Skin epidermis (tissue), 12 donors: Measurements from ENCODE around the gene FAM163A.

Source experiments
- H3K27ac ChIP-seq, 21 experiments: fragments of 200-600 bp; sonication (generic) in 11 of 21; one replicate each; pipeline ENCODE4 v1.5.0; 2020; ENCODE audit warnings: mild to moderate bottlenecking in 3 of 21, inconsistent platforms in 2 of 21, moderate library complexity in 2 of 21
- H3K4me3 ChIP-seq, 7 experiments: fragments of 200-600 bp; sonication (generic) in 2 of 7; one replicate each; pipeline ENCODE4 v1.5.0; 2020; ENCODE audit warnings: inconsistent platforms in 2 of 7, mild to moderate bottlenecking in 2 of 7, moderate library complexity in 1 of 7

The FAM163A gene

DNA sequence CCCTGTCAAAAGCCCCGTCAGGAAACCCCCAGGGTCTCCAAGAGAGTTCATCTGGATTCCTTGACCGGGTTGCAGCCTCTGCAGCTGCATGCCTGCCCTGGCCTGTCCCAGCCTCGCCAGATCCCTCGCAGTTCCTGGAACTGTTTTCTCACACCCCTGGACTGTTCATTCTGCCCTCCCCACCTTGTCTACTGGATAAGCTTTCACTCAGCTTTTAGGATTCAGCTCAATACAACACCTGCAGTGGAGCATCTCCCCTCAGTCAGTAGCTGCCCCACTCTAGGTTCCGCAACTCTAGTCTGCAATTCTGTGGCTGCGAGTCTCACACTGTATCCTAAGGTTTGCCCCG, 67.2 kb downstream of the FAM163A start:
- no peak overlapping the region for H3K4me3 ChIP-seq
- no peak overlapping the region for H3K27ac ChIP-seq

DNA sequence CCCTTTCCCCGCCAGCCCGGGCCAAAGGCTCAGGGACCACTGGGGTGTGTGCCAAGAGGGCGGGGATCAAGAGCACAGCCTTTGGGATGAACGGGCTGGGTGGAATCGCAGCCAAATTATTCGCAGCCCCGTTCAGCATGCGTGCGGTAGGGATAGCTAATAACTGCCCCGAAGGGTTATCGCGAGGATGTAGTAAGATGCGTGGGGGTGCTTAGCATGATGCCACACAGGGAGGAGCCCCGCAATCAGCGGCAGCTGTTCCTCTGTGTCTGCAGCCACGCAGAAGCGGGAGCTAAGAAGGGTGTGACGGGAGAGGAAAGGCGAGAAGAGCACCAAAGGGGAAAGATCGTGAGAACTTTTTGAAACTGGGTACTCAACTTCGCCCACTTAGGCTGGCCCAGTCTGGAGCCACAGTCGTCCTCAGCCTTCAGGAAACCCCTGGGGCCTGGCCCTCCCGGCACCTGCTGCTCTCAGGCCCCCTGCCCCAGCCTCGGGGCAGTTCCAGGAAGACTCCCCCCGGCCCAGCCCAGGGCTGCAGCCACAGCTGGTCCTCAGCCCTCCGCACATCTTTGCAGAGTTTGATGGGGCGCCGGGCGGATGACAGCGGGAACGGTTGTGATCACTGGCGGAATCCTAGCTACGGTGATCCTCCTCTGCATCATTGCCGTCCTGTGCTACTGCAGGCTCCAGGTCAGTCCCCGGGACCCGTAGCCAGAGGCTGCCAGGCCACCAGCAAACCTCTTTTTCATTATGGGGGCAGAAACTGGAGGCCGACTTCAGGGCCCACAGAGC, 69.6 kb downstream of the FAM163A start:
- Histone ChIP-seq H3K27ac (no peak overlapping the region), H3K4me3 (no peak overlapping the region)

DNA sequence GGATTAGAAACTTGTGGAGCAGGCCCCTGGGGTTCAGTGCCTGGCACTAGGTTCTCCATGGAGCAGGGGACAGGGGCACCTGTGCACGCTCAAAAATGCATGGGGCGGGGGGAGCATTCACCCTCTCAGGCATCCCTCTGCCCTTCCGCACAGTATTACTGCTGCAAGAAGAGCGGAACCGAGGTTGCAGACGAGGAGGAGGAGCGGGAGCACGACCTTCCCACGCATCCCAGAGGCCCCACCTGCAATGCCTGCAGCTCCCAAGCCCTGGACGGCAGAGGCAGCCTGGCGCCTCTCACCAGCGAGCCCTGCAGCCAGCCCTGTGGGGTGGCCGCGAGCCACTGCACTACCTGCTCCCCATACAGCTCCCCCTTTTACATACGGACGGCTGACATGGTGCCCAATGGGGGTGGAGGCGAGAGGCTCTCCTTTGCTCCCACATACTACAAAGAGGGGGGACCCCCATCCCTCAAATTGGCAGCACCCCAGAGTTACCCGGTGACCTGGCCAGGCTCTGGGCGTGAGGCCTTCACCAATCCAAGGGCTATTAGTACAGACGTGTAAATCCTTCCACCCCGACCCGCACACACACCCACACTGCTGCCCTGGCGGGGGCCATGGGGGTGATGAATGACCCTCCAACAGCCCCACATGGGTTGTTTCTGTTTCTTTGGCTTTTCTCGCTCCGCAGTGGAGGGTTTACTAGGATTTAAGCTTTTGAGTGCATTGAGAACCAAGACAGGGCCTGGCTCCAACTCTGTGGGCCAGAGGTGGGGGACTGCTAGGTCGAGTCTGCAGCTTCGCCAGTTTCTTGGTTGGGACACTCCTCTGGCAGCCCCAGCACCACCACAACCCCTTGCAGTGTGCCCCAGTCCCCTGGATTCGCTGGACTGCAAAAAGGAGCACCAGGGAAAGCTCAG, 70.8 kb downstream of the FAM163A start:
- Histone ChIP-seq H3K4me3 (peak overlapping the region in 3 of 7 experiments; percentile 30 to 36 (median 33)), H3K27ac (no peak overlapping the region)

DNA sequence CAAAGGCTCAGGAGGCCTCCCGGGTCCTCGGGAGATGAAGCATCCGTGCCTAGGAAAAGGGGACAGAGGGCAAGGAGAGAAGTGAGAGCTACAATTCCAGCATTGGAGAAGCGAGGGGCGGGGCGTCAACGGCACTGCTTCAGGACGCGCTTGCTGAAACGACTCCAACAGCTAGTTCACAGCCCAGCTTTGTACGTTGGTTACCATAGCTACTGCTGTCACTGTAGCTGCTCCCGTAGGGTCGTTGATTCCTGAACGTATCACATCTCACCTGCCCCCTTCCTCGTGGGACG, 71.4 kb downstream of the FAM163A start:
- Histone ChIP-seq H3K27ac (no peak overlapping the region), H3K4me3 (peak overlapping the region in 6 of 7 experiments; percentile 18 to 37 (median 32))

- H3K27ac ChIP-seq = no peak overlapping the region
- peak overlapping the region in 4 of 7 experiments; percentile 3 to 36 (median 26) for H3K4me3 ChIP-seq
These were observed 72.5 kb downstream of the FAM163A start for GRCh38 chr1:179815641-179816040.

DNA sequence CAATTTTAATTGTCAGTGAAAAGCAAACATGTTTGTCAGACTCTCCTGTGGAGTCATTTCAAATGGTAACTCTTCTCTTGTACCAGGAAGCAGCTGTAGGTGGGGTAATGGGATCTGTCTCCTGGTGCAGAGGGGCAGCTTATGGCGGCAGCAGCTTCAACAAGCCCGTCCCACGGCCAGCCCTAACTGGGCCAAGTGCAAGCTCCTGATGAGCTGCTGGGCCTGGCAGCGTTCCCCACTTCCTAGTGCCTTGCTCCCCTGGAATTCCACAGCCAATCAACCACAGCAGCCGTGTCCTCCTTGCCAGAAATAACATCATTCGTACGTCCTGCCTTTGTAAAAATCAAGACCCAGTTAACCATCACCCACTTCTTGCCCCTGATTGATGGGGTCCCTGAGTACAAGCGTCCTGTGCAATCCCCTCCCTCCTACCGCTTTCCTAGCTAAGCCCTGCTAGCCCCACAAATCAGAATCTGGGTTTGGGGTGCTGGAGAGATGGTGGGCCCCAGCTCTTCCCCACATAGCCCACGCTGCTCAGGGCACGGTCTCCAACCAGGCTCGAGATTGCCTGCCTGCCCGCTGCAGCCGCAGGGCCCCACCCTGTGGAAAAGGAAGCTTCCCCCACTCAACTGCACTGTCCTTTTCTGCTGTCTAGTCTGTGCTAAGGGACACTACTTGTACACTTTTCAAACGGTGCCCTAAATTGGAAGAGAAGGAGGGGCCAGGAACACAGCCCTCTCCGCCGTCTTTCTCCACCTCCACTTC, 73.3 kb downstream of the FAM163A start:
- Histone ChIP-seq H3K4me3 (no peak overlapping the region), H3K27ac (no peak overlapping the region)

- H3K4me3 ChIP-seq = no peak overlapping the region
- H3K27ac ChIP-seq = no peak overlapping the region
These were observed 74.0 kb downstream of the FAM163A start for GRCh38 chr1:179817056-179817455.

DNA sequence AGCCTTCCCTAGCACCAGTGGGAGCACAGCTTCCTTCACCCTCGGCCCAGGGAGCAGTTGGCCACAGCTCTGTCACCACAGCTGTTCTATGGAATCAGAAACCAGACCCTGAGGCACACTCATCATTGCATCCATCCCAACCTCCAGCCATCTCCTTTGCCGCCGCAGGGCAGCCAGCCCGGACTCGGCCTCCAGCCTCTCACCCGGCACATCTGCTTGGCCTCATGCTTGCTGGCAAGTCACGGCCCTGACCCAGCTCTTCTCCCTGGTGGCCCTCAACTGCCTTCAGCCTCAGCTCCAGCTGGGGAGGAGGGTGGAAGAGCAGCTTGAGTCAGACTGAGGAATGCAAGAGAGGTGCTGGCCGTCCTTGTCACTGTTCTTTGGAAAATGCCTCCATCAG, 74.7 kb downstream of the FAM163A start:
- no peak overlapping the region for H3K27ac ChIP-seq

DNA sequence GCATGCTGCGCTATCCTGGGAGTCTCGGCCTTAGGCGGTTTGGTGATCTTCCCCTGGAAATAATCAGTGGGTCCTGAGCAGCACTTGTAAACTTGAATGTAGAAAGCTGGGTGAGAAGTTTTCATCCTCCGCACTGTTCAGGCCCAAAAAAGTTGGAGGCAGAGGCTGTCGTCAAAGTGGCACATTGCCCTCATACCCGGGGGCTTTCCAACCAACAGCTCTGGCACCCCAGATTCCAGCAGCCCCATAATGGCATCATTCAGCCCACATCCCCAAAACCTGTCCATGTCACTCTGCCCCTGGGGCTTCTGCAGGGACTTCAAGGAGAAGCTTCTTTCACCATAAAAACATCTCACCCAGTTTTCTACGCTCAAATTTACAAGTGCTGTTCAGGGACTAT, 75.2 kb downstream of the FAM163A start:
- Histone ChIP-seq H3K27ac (no peak overlapping the region), H3K4me3 (no peak overlapping the region)

More for the DNA sequence above, 74.7 kb downstream of the FAM163A start:
- no peak overlapping the region for H3K4me3 ChIP-seq

- Histone ChIP-seq H3K4me3 (no peak overlapping the region), H3K27ac (no peak overlapping the region)
These were observed 75.7 kb downstream of the FAM163A start for GRCh38 chr1:179818743-179819173.

DNA sequence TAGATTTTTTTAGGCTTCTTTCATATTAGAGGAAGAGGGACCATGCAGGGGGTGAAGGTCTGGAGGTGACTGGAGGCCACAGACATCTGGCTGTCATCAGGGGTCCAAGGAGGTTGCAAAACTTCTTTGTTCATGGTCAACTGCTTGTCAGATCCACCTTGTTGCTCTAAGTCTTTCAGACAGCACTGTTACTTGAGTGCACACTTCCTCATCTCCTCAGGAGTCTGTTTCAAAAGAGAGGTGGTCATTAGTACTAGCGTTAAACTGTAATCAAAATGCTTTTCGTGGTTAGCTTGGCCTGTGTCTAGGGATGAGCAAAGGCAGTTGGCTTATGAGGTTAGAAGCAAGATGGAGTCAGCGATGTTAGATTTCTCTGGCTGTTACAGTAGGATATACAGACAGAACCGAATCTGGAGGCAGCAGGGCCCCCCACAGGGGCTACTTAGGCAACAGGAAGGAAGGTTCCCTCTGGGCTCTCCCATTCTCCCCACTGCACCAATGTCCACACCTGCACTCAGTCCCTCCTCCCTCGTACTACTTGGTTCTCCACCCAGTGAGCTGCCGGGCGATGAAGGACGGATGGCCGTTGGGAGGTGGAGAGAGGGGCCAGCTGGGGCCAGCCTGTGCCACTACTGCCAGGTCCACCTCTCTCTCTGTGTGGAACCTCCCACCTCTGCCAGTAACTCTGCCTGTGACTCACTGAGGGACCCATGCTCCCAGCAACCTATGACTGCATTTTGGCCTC, 77.3 kb downstream of the FAM163A start:
- H3K4me3 ChIP-seq = no peak overlapping the region
- no peak overlapping the region for H3K27ac ChIP-seq

DNA sequence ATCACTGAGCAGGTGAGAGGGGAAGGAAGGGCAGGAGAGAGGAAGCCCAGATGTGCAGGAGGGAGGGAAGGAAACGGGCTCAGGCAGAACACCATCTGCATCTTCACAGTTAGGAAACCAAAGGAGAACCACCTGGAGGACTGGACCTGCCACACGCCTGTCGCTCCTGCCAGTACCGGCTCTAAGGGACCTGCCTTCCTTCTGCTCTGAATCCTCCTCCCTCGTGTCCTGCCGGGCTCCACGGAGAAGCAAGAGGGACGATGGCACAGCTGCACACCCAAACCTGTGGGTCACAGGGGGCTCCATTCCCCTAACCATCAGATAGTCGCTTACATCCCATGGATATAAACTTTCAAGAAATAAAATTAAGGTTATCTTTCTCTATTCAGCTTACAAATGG, 78.4 kb downstream of the FAM163A start:
- H3K4me3 ChIP-seq = no peak overlapping the region
- no peak overlapping the region for H3K27ac ChIP-seq

- no peak overlapping the region for H3K4me3 ChIP-seq
- no peak overlapping the region for H3K27ac ChIP-seq
These were observed 79.0 kb downstream of the FAM163A start for GRCh38 chr1:179822065-179822464.

GRCh38 chr1:179823693-179824092, 80.6 kb downstream of the FAM163A start:
- H3K27ac ChIP-seq = no peak overlapping the region
- H3K4me3 ChIP-seq = no peak overlapping the region

GRCh38 chr1:179824265-179824664, 81.2 kb downstream of the FAM163A start:
- H3K27ac ChIP-seq = no peak overlapping the region
- H3K4me3 ChIP-seq = no peak overlapping the region

DNA sequence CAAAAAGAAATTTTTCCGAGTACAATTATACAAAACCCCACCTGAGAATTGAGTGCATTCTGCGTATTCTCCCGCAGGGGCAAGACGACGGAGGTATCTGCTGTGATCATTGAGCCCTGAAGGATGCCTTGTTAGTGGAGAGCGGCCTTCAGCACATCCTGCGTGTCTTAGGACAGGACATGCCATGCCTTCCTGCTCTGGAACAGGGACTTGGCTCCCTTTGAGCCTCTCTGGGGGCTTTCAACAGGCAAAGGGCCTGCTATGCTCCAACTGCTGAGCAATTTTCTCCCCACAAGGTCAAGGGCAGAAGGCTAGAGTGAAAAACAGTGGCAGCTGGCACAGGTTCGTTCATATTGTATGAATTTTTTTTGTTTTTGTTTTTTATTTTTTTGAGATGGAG, 82.1 kb downstream of the FAM163A start:
- Histone ChIP-seq H3K4me3 (no peak overlapping the region), H3K27ac (no peak overlapping the region)

GRCh38 chr1:179825798-179826460, 82.8 kb downstream of the FAM163A start:
- Histone ChIP-seq H3K4me3 (no peak overlapping the region), H3K27ac (no peak overlapping the region)

- H3K4me3 ChIP-seq = no peak overlapping the region
- no peak overlapping the region for H3K27ac ChIP-seq
These were observed 83.7 kb downstream of the FAM163A start for GRCh38 chr1:179826626-179827280.
